ENCODE measurements around the gene ZBTB34. TPM values are rescaled to one million over a fixed set of nuclear protein-coding genes. Genes with fewer than 3 reads are reported as not detected.

Gene ZBTB34
- total RNA-seq, 6 donors from 2014 or later = 9.5 to 21.3 (median 13.5) TPM

- H3K27ac ChIP-seq = no peak overlapping the region
- TF ChIP-seq POLR2AphosphoS5 (IDR thresholded peaks at IDR 0.05) (no peak), EP300 (IDR thresholded peaks at IDR 0.05) (no peak), POLR2A (IDR thresholded peaks at IDR 0.05) (no peak), CTCF (IDR thresholded peaks at IDR 0.05) (no peak)
- ATAC-seq (ENCODE audit: low FRiP score in 2 of 2) (no peak), DNase-seq (no peak)
- peaks cover 0 to 5% (median 0%) of the 10 kb centered on the region in 4 donors for H3K4me1 ChIP-seq
- no peaks in the 10 kb centered on the region for H3K9me3 ChIP-seq
- no peaks in the 10 kb centered on the region for H3K27me3 ChIP-seq
- 95 to 96% methylated on average over 6 to 8 of the region's 8 CpGs for WGBS, 2 donors
- no peaks in the 10 kb centered on the region for H3K36me3 ChIP-seq
- no peak overlapping the region for H3K4me3 ChIP-seq
Measured at GRCh38 chr9:126847051-126847450, 13.4 kb upstream of the ZBTB34 start.

GRCh38 chr9:126849591-126850225 is 10.7 kb upstream of the ZBTB34 start:
- no peak overlapping the region for H3K27ac ChIP-seq
- DNase-seq (no peak), ATAC-seq (ENCODE audit: low FRiP score in 2 of 2) (no peak)
- no peak overlapping the region for H3K4me3 ChIP-seq
- no peak for TF ChIP-seq POLR2A (IDR thresholded peaks at IDR 0.05)
- no peak for TF ChIP-seq CTCF (IDR thresholded peaks at IDR 0.05)
- TF ChIP-seq EP300 (IDR thresholded peaks at IDR 0.05) = no peak
- TF ChIP-seq POLR2AphosphoS5 (IDR thresholded peaks at IDR 0.05) = no peak
- 58 to 66% methylated on average over 8 of the region's 8 CpGs for WGBS, 2 donors
- H3K27me3 ChIP-seq = no peaks in the 10 kb centered on the region
- no peaks in the 10 kb centered on the region for H3K4me1 ChIP-seq
- H3K9me3 ChIP-seq = no peaks in the 10 kb centered on the region
- no peaks in the 10 kb centered on the region for H3K36me3 ChIP-seq

DNA sequence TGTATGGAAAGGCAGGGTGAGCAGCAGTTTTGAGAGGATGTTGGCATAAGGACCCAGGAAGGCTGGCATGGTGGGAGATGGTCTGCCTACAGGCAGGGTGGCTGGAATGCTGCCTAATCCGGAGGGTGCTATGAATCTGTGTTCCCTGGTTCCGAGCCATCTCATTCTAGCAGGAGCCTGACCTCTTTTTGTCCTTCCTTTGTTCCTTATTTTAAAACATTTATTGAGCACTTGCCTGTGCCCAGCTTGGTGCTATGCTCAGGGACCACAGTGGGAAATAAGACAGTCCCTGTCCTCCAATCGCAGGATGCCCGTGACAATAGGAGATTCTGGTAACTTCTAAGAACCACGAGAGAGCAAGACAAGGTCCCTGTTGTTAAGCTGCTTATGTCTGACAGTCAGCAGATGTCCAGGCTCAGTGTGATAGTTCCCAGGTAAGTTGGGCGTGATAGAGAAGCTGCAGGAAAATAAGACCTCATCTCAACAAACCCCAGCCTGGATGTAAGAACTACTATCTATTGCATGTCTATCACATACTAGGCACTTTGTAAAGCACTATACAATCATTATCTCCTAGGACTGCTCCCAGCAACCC is 9.1 kb upstream of the ZBTB34 start:
- Histone ChIP-seq H3K27ac (no peak overlapping the region), H3K27me3 (no peaks in the 10 kb centered on the region), H3K36me3 (no peaks in the 10 kb centered on the region), H3K4me3 (no peak overlapping the region), H3K4me1 (no peaks in the 10 kb centered on the region), H3K9me3 (no peaks in the 10 kb centered on the region)
- ATAC-seq (ENCODE audit: low FRiP score in 2 of 2) (no peak), DNase-seq (no peak)
- TF ChIP-seq POLR2A (IDR thresholded peaks at IDR 0.05) (no peak), EP300 (IDR thresholded peaks at IDR 0.05) (no peak), POLR2AphosphoS5 (IDR thresholded peaks at IDR 0.05) (no peak)
- 89 to 90% methylated on average over 6 of the region's 6 CpGs for WGBS, 2 donors

GRCh38 chr9:126852086-126852688 is 8.3 kb upstream of the ZBTB34 start:
- H3K9me3 ChIP-seq = no peaks in the 10 kb centered on the region
- DNase-seq (no peak), ATAC-seq (ENCODE audit: low FRiP score in 2 of 2) (no peak)
- TF ChIP-seq POLR2A (IDR thresholded peaks at IDR 0.05) = no peak
- no peak for TF ChIP-seq POLR2AphosphoS5 (IDR thresholded peaks at IDR 0.05)
- TF ChIP-seq CTCF (IDR thresholded peaks at IDR 0.05) = no peak
- no peak for TF ChIP-seq EP300 (IDR thresholded peaks at IDR 0.05)
- no peaks in the 10 kb centered on the region for H3K27me3 ChIP-seq
- no peaks in the 10 kb centered on the region for H3K36me3 ChIP-seq
- WGBS, 2 donors = 47 to 53% methylated on average over 3 of the region's 3 CpGs
- no peak overlapping the region for H3K4me3 ChIP-seq
- no peak overlapping the region for H3K27ac ChIP-seq
- H3K4me1 ChIP-seq = no peaks in the 10 kb centered on the region

GRCh38 chr9:126853667-126854066 is 6.8 kb upstream of the ZBTB34 start:
- DNase-seq = no peak
- Histone ChIP-seq H3K4me1 (no peaks in the 10 kb centered on the region), H3K27ac (no peak overlapping the region), H3K27me3 (no peaks in the 10 kb centered on the region), H3K36me3 (no peaks in the 10 kb centered on the region), H3K4me3 (no peak overlapping the region), H3K9me3 (no peaks in the 10 kb centered on the region)
- TF ChIP-seq POLR2A (IDR thresholded peaks at IDR 0.05) = no peak
- TF ChIP-seq CTCF (IDR thresholded peaks at IDR 0.05) = no peak
- no peak for TF ChIP-seq EP300 (IDR thresholded peaks at IDR 0.05)
- TF ChIP-seq POLR2AphosphoS5 (IDR thresholded peaks at IDR 0.05) = no peak
- ATAC-seq (ENCODE audit: low FRiP score in 2 of 2) = no peak
- 90 to 92% methylated on average over 5 of the region's 5 CpGs for WGBS, 2 donors
